ENCODE data around the gene TMEM219. TPM values are rescaled to one million over a fixed set of nuclear protein-coding genes. Genes with fewer than 3 reads are reported as not detected.

The TMEM219 gene
- total RNA-seq, 1 donor from 2014 or later, result 63.2 TPM

DNA sequence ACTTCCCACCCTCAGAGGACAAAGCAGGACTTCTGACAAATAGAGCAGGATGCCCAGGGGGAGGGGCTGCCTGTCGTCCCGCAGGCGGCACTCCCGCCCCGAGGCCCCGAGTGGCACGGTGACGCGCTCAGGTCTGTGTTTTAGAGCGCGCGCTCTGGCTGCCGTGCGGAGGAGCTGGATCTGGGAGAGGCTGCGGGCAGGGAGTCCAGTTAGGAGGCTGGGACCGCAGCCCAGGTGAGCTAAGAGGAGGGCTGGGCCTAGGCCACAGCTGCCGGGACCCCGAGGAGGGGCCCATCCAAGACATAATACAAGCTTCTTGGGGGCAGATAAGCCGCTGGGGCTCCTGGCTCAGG, 42.5 kb downstream of the TMEM219 start:
- Histone ChIP-seq H3K27ac (replicated peaks) (no peak overlapping the region), H3K27me3 (ENCODE audit: low read depth) (peaks cover 16% of the 10 kb centered on the region), H3K36me3 (peaks cover 19% of the 10 kb centered on the region), H3K4me1 (peaks cover 9% of the 10 kb centered on the region), H3K4me3 (no peak overlapping the region), H3K9me3 (replicated peaks) (no peaks in the 10 kb centered on the region)
- DNase-seq, result no peak
- TF ChIP-seq, protein P1, sequence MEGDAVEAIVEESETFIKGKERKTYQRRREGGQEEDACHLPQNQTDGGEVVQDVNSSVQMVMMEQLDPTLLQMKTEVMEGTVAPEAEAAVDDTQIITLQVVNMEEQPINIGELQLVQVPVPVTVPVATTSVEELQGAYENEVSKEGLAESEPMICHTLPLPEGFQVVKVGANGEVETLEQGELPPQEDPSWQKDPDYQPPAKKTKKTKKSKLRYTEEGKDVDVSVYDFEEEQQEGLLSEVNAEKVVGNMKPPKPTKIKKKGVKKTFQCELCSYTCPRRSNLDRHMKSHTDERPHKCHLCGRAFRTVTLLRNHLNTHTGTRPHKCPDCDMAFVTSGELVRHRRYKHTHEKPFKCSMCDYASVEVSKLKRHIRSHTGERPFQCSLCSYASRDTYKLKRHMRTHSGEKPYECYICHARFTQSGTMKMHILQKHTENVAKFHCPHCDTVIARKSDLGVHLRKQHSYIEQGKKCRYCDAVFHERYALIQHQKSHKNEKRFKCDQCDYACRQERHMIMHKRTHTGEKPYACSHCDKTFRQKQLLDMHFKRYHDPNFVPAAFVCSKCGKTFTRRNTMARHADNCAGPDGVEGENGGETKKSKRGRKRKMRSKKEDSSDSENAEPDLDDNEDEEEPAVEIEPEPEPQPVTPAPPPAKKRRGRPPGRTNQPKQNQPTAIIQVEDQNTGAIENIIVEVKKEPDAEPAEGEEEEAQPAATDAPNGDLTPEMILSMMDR (IDR thresholded peaks at IDR 0.05; ENCODE audit: borderline replicate concordance), result no peak
- intact Hi-C loops (cut with micrococcal nuclease), result no loop called here

DNA sequence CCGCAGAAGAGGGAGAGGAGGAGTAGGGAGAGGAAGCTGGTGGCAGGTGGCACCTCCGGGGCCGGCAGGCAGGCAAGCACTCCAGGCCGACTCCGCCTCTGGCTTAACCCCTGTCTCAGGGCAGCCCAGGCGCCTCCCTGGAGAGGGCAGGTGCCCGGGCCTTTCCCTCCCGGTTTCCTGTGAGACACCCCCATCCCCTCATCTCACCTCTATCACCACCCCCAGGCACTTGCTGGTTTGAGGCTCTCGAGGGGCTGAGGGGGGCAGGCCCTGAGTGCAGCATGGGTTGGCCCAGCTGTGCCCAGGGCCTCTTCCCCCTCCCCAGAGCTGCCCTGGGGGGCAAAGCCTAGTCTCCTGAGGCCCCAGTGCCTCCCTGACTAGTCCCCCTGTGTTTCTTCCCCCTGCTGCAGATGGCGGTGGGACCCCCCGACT, 42.9 kb downstream of the TMEM219 start:
- H3K27ac ChIP-seq (replicated peaks), result no peak overlapping the region
- no peak for DNase-seq
- intact Hi-C loops (cut with micrococcal nuclease), result no loop called here
- peaks cover 9% of the 10 kb centered on the region for H3K4me1 ChIP-seq
- TF ChIP-seq, protein P1 (IDR thresholded peaks at IDR 0.05; ENCODE audit: borderline replicate concordance), result no peak
- peaks cover 20% of the 10 kb centered on the region for H3K27me3 ChIP-seq (ENCODE audit: low read depth)
- no peak overlapping the region for H3K4me3 ChIP-seq
- peaks cover 19% of the 10 kb centered on the region for H3K36me3 ChIP-seq
- no peaks in the 10 kb centered on the region for H3K9me3 ChIP-seq (replicated peaks)

DNA sequence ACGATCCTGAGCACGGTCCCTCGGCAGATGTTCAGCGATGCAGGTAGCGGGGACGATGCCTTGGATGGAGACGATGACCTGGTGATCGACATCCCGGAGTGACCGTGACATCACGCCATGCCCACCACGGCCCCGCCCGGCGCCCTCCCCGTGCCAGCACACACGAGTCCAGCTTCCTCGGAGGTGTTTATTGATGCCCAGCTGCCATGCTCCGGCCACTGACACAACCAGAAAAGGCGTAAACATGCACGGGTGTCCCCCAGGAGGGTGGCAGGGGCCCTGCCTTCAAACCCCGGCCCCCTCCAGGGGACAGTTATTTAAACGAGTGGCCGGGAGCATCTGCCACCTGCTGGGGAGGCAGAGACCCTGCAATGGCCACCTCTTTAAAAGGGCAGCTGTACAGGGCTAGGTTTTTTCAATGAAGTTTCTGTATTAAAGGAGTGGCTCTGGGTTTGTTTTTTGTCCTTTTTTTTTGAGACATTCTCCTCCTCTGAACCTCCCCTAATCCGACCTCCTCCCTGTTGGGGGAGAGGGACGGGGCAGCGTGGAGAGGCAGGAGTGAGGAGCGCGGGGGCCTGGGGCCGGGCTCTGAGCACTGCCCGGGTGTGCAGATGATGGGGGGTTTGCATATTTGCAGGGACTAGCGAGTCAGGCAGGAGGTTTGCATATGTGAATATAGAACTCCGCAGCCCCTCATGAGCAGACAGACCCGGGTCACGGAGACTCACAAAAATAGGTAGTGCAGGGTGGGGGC, 43.6 kb downstream of the TMEM219 start:
- Histone ChIP-seq H3K4me3 (no peak overlapping the region), H3K36me3 (peaks cover 13% of the 10 kb centered on the region), H3K27ac (replicated peaks) (no peak overlapping the region), H3K27me3 (ENCODE audit: low read depth) (peaks cover 27% of the 10 kb centered on the region), H3K9me3 (replicated peaks) (no peaks in the 10 kb centered on the region), H3K4me1 (peaks cover 12% of the 10 kb centered on the region)
- TF ChIP-seq, protein P1 (IDR thresholded peaks at IDR 0.05; ENCODE audit: borderline replicate concordance), result peak; percentile 83
- no peak for DNase-seq
- intact Hi-C loops (cut with micrococcal nuclease), result no loop called here

DNA sequence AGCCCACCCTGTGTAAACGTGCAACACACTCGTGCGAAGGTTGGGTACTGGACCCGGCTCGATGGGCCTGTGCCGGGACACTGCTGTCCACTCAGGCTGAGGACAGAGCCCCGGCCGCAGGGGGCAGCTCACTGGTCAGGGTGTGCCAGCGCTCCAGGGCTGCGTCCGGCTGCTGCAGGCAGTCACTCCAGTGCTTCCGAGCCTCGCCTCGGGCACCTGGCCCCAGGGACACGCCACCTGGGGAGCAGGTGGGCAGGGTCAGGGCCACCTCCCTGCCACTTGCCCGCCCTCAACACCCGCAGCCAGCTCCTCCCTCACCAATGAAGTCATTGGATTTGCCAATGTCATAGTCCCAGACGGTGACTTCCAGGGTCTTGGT, 44.2 kb downstream of the TMEM219 start:
- intact Hi-C loops (cut with micrococcal nuclease), result no loop called here
- Histone ChIP-seq H3K27ac (replicated peaks) (no peak overlapping the region), H3K36me3 (peaks cover 8% of the 10 kb centered on the region), H3K4me1 (peaks cover 18% of the 10 kb centered on the region), H3K9me3 (replicated peaks) (no peaks in the 10 kb centered on the region), H3K4me3 (no peak overlapping the region), H3K27me3 (ENCODE audit: low read depth) (peaks cover 33% of the 10 kb centered on the region)
- no peak for DNase-seq
- TF ChIP-seq, protein P1 (IDR thresholded peaks at IDR 0.05; ENCODE audit: borderline replicate concordance), result no peak

DNA sequence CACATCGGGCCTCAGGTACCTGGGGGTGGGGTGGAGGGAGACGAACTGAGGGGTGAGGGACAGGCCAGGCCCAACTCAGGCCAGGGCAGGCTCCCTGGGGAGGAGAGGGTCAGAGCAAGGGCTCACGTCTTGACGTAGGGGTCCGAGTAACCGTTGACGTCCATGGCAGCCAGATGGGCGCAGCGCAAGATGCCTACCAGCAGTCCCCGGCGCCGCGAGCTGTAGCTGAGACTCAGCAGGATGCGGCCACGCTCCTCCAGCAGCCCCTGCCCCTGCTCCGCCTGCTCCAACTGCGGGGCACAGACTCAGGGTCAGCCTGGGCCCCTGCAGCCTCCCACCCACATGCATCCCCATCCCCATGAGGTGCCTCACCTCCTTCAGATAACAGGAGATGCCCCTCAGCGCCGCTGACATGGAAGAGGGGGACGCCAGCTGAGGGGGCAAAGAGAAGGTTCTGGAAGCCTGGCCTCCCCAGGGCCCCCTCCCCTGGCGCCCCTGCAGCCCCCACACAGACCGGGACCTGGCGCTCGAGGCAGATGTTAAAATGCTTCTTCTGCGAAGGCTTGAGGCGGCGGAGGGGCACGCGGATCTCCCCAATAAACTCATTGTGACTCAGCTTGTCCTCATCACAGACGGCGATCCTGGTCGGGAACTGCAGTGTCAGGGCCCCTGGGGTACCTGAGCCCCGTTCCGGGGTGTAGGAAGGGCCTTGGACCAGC, 44.9 kb downstream of the TMEM219 start:
- intact Hi-C loops (cut with micrococcal nuclease), result no loop called here
- TF ChIP-seq, protein P1 (IDR thresholded peaks at IDR 0.05; ENCODE audit: borderline replicate concordance), result no peak
- no peak for DNase-seq

More for the DNA sequence above, 44.9 kb downstream of the TMEM219 start:
- Histone ChIP-seq H3K4me1 (peaks cover 25% of the 10 kb centered on the region), H3K27me3 (ENCODE audit: low read depth) (peaks cover 40% of the 10 kb centered on the region), H3K9me3 (replicated peaks) (no peaks in the 10 kb centered on the region), H3K27ac (replicated peaks) (no peak overlapping the region), H3K36me3 (peaks cover 2% of the 10 kb centered on the region), H3K4me3 (no peak overlapping the region)

Measured in left ventricle myocardium inferior (tissue), 1 donor.